ENCODE measurements around the gene LDHAL6A. TPM values are rescaled to one million over a fixed set of nuclear protein-coding genes. Genes with fewer than 3 reads are reported as not detected.

Gene LDHAL6A
- total RNA-seq, 2 experiments from 2014 or later: not detected

- intact Hi-C loops (cut with DNase I, micrococcal nuclease): no loop called here
- H3K4me3 Mint-ChIP-seq: no peak overlapping the region
- no peaks in the 10 kb centered on the region for H3K4me1 Mint-ChIP-seq (ENCODE audit: low read depth)
These were observed 28.4 kb upstream of the LDHAL6A start for GRCh38 chr11:18427240-18427639.

GRCh38 chr11:18429332-18429731, 26.3 kb upstream of the LDHAL6A start:
- Mint-ChIP-seq H3K36me3 (ENCODE audit: low read depth) (no peaks in the 10 kb centered on the region), H3K27ac (no peak overlapping the region), H3K9me3 (peaks cover 6% of the 10 kb centered on the region), H3K4me3 (no peak overlapping the region), H3K27me3 (no peaks in the 10 kb centered on the region), H3K4me1 (ENCODE audit: low read depth) (no peaks in the 10 kb centered on the region)
- Histone ChIP-seq H3K4me3 (ENCODE audit: low read length) (no peak overlapping the region), H3K9me3 (ENCODE audit: control insufficient read depth in 1 of 2, insufficient read depth in 1 of 2, low read length in 2 of 2) (peaks cover 0 to 4% of the 10 kb centered on the region in 2 experiments), H3K36me3 (ENCODE audit: insufficient read depth, low read length) (no peaks in the 10 kb centered on the region), H3K4me1 (ENCODE audit: insufficient read depth, low read length) (no peaks in the 10 kb centered on the region), H3K27me3 (ENCODE audit: control insufficient read depth in 1 of 2, insufficient read depth in 2 of 2, low read length in 2 of 2) (no peaks in the 10 kb centered on the region), H3K27ac (ENCODE audit: low read depth in 1 of 2, low read length in 2 of 2) (no peak overlapping the region)
- TF ChIP-seq CTCF (IDR thresholded peaks at IDR 0.05): no peak
- ChIA-PET CTCF (no interaction called here), POLR2A (no interaction called here)
- ATAC-seq (ENCODE audit: poor library complexity): no peak
- intact Hi-C loops (cut with DNase I, micrococcal nuclease): no loop called here
- no peak for DNase-seq

More at GRCh38 chr11:18427240-18427639, 28.4 kb upstream of the LDHAL6A start:
- H3K27me3 Mint-ChIP-seq: no peaks in the 10 kb centered on the region
- no peaks in the 10 kb centered on the region for H3K27me3 ChIP-seq (ENCODE audit: control insufficient read depth in 1 of 2, insufficient read depth in 2 of 2, low read length in 2 of 2)
- H3K36me3 ChIP-seq (ENCODE audit: insufficient read depth, low read length): no peaks in the 10 kb centered on the region
- ChIA-PET CTCF (no interaction called here), POLR2A (no interaction called here)
- peaks cover 0 to 4% of the 10 kb centered on the region in 2 experiments for H3K9me3 ChIP-seq (ENCODE audit: control insufficient read depth in 1 of 2, insufficient read depth in 1 of 2, low read length in 2 of 2)
- no peak for TF ChIP-seq CTCF (IDR thresholded peaks at IDR 0.05)
- DNase-seq (no peak), ATAC-seq (ENCODE audit: poor library complexity) (no peak)
- H3K27ac Mint-ChIP-seq: no peak overlapping the region
- no peaks in the 10 kb centered on the region for H3K9me3 Mint-ChIP-seq
- H3K4me3 ChIP-seq (ENCODE audit: low read length): no peak overlapping the region
- H3K4me1 ChIP-seq (ENCODE audit: insufficient read depth, low read length): no peaks in the 10 kb centered on the region
- H3K27ac ChIP-seq (ENCODE audit: low read depth in 1 of 2, low read length in 2 of 2): no peak overlapping the region
- H3K36me3 Mint-ChIP-seq (ENCODE audit: low read depth): no peaks in the 10 kb centered on the region

GRCh38 chr11:18438691-18439090, 17.0 kb upstream of the LDHAL6A start:
- Histone ChIP-seq H3K9me3 (ENCODE audit: control insufficient read depth in 1 of 2, insufficient read depth in 1 of 2, low read length in 2 of 2) (no peaks in the 10 kb centered on the region), H3K36me3 (ENCODE audit: insufficient read depth, low read length) (no peaks in the 10 kb centered on the region), H3K4me3 (ENCODE audit: low read length) (no peak overlapping the region), H3K4me1 (ENCODE audit: insufficient read depth, low read length) (no peaks in the 10 kb centered on the region), H3K27ac (ENCODE audit: low read depth in 1 of 2, low read length in 2 of 2) (no peak overlapping the region), H3K27me3 (ENCODE audit: control insufficient read depth in 1 of 2, insufficient read depth in 2 of 2, low read length in 2 of 2) (no peaks in the 10 kb centered on the region)
- H3K27ac Mint-ChIP-seq: no peak overlapping the region
- ATAC-seq (ENCODE audit: poor library complexity) (no peak), DNase-seq (no peak)
- H3K36me3 Mint-ChIP-seq (ENCODE audit: low read depth): no peaks in the 10 kb centered on the region
- intact Hi-C loops (cut with DNase I, micrococcal nuclease): no loop called here
- H3K4me1 Mint-ChIP-seq (ENCODE audit: low read depth): no peaks in the 10 kb centered on the region
- H3K4me3 Mint-ChIP-seq: no peak overlapping the region
- H3K27me3 Mint-ChIP-seq: no peaks in the 10 kb centered on the region
- ChIA-PET POLR2A (no interaction called here), CTCF (no interaction called here)
- TF ChIP-seq CTCF (IDR thresholded peaks at IDR 0.05): no peak
- peaks cover 2% of the 10 kb centered on the region for H3K9me3 Mint-ChIP-seq
